ENCODE measurements around the gene SLC38A11.

GRCh38 chr2:164976301-164976700 is 21.0 kb upstream of the SLC38A11 start:
- TF ChIP-seq EZH2 (IDR thresholded peaks at IDR 0.05) = no peak
- TF ChIP-seq CTCF (IDR thresholded peaks at IDR 0.05) = no peak
